ENCODE results near the gene SUN1. TPM values are rescaled to one million over a fixed set of nuclear protein-coding genes. Genes with fewer than 3 reads are reported as not detected.

SUN1 gene
- total and polyA plus RNA-seq, 9 of the 15 experiments (the other 6 are each of a cell fraction or from before 2014, with no cell fraction given): 36.8 to 132 (median 62.3) TPM

DNA sequence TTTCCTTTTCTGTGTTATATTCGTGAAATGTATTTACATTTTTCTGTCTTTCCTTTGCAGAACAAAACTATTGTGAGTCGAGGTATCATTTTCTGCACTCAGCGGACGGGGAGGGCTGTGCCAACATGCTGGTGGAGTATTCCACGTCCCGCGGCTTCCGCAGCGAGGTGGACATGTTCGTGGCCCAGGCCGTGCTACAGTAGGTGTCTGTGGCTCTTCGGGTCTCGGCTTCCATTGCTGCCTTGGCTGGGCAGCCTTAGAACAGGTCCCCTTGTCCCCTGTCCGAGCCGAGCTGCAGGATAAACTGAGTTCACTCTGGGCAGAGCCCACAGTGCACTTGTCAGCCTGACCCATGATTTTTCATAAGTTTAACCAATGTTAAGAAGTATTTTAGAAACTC, 58.6 kb downstream of the SUN1 start:
- Histone ChIP-seq H3K27ac (ENCODE audit: extremely low read depth, low read depth, low read length) (no peak overlapping the region), H3K9me1 (ENCODE audit: control insufficient read depth, insufficient read depth, low read length) (no peaks in the 10 kb centered on the region), H3K4me2 (ENCODE audit: insufficient read depth, low read length) (no peak overlapping the region), H3K4me1 (replicated peaks in 1 of 2; ENCODE audit: control insufficient read depth in 2 of 2, insufficient read depth in 2 of 2, low read length in 2 of 2) (peaks cover 0 to 34% of the 10 kb centered on the region in 2 experiments; a peak in 1 of 5 replicates), H2AFZ (ENCODE audit: low read depth, low read length) (no peak overlapping the region), H3K36me3 (ENCODE audit: control insufficient read depth, insufficient read depth, low read length) (peaks cover 92% of the 10 kb centered on the region; the same call in 2 of the 3 replicates), H3K4me3 (no peak overlapping the region), H3K79me2 (ENCODE audit: control insufficient read depth, insufficient read depth, low read length) (peaks cover 36% of the 10 kb centered on the region), H3K27me3 (ENCODE audit: control insufficient read depth in 2 of 2, insufficient read depth in 2 of 2, low read length in 2 of 2) (no peaks in the 10 kb centered on the region), H3K9ac (ENCODE audit: insufficient read depth in 1 of 2, low read depth in 2 of 2, low read length in 2 of 2) (no peak overlapping the region), H3K9me3 (replicated peaks; ENCODE audit: control insufficient read depth, insufficient read depth, low read depth, low read length) (no peaks in the 10 kb centered on the region), H4K20me1 (replicated peaks; ENCODE audit: control insufficient read depth, insufficient read depth, low read length) (no peaks in the 10 kb centered on the region; the same call in 1 of the 2 replicates)
- intact Hi-C loops (cut with micrococcal nuclease): no loop called here
- ChIA-PET POLR2A (interaction anchor here (1.4 to 1.6 kb wide), 2 partner anchors 8 to 10 kb away, joined by 3 to 8 read pairs; no protein-coding TSS in a partner anchor), CTCF (ENCODE audit: low intra/inter-chr PET ratio) (no interaction called here)
- FAIRE-seq: no peak
- over 99% methylated on average over 13 of the region's 15 CpGs for WGBS (ENCODE audit: insufficient coverage, low coverage, missing lambda C conversion rate)
- no peak for ATAC-seq
- TF ChIP-seq ZNF263 (CRISPR knock-in tag; IDR thresholded peaks at IDR 0.05; ENCODE audit: borderline replicate concordance): no peak
- TF ChIP-seq HMG20A (CRISPR knock-in tag; conservative IDR thresholded peaks at IDR 0.05): no peak
- TF ChIP-seq, protein P1, sequence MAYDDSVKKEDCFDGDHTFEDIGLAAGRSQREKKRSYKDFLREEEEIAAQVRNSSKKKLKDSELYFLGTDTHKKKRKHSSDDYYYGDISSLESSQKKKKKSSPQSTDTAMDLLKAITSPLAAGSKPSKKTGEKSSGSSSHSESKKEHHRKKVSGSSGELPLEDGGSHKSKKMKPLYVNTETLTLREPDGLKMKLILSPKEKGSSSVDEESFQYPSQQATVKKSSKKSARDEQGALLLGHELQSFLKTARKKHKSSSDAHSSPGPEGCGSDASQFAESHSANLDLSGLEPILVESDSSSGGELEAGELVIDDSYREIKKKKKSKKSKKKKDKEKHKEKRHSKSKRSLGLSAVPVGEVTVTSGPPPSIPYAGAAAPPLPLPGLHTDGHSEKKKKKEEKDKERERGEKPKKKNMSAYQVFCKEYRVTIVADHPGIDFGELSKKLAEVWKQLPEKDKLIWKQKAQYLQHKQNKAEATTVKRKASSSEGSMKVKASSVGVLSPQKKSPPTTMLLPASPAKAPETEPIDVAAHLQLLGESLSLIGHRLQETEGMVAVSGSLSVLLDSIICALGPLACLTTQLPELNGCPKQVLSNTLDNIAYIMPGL (CRISPR knock-in tag; IDR thresholded peaks at IDR 0.05): no peak
- no peak for TF ChIP-seq KDM1A (IDR thresholded peaks at IDR 0.05)
- no peak for TF ChIP-seq RBFOX2 (IDR thresholded peaks at IDR 0.05; ENCODE audit: low read depth, low read length)
- no peak for TF ChIP-seq HDAC1 (IDR thresholded peaks at IDR 0.05)
- BruUV-seq (replicated peaks): no TSS peak
- in situ Hi-C loops (cut with MboI): no loop called here
- no peak for DNase-seq (ENCODE audit: extremely low read depth in 1 of 4, low spot score in 3 of 4)
